ENCODE results near the gene TPSD1.
"Not testable (repeated sequence)": the region's sequence is repeated elsewhere in the genome, so short reads cannot be mapped to it uniquely, and the experiment has no call there.

TPSD1 gene

GRCh38 chr16:1255276-1256122 is at the start of gene TPSD1:
TPSD1 (plus strand) TSS chr16:1256069; CDS start chr16:1256281, 212 bp downstream.
- not testable (repeated sequence) for DNase-seq (ENCODE audit: low read depth)

- no peak for DNase-seq (ENCODE audit: low read depth)
Observed at GRCh38 chr16:1206326-1206725, 49.5 kb upstream of the TPSD1 start.

DNA sequence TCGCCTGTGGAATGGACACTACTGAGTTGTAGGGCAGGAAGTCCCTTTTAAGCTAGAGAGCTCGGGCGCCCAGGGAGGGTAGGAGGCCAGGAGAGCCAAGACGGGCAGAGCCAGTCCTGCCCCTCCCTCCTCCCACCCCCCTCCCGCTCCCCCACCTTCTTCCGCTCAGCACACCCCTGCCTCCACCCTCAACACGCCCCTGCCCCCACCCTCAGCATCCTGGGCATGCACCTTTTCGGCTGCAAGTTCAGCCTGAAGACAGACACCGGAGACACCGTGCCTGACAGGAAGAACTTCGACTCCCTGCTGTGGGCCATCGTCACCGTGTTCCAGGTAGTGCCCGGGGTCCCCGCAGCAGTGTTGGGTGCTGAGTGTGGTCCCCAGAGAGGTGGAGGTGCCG is 49.1 kb upstream of the TPSD1 start:
- DNase-seq (ENCODE audit: low read depth): no peak

GRCh38 chr16:1208239-1208830 is 47.5 kb upstream of the TPSD1 start:
- no peak for DNase-seq (ENCODE audit: low read depth)

GRCh38 chr16:1209081-1209480 is 46.8 kb upstream of the TPSD1 start:
- no peak for DNase-seq (ENCODE audit: low read depth)

DNA sequence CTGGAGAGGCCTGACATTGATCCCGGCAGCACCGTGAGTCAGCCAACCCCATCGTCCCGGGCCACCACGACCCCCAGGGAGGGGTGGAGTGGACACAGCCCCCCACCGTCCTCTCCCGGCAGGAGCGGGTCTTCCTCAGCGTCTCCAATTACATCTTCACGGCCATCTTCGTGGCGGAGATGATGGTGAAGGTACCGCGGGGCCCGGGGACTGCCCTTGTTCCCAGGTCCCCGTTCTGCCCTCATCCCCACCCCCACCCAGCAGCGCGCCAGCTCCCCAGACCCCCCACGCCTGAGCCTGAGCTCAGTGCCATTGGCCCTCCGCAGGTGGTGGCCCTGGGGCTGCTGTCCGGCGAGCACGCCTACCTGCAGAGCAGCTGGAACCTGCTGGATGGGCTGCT is 45.4 kb upstream of the TPSD1 start:
- no peak for DNase-seq (ENCODE audit: low read depth)

GRCh38 chr16:1211451-1212268 is 44.2 kb upstream of the TPSD1 start:
- DNase-seq (ENCODE audit: low read depth): no peak

DNA sequence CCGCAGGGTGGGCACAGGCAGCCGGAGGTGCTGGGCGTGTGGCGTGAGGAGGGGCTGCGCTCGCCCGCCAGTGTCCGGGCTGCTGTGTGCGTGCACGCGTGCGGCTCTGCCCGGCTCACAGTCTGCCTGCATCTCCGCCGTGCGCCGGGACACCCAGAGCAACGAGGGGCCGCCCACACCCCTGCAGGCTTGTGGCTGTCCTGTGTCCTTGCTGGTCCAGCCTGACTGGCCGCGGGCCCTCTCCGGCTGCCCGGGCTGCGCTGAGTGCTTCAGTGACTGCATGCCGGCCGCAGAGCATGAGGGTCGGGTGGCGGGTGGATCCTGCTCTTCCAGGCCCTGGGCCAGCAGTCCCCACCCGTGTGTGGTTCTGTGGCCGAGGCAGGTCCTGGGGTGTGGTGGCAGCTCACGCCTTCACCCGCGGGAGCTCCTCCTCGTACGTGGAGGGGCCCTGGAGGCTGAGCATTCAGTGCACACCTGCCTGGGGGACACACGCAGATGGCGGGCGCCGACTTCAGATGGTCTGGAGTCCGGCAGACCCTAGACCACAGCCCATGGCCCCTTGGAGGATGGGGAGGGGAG is 43.2 kb upstream of the TPSD1 start:
- DNase-seq (ENCODE audit: low read depth): no peak

DNA sequence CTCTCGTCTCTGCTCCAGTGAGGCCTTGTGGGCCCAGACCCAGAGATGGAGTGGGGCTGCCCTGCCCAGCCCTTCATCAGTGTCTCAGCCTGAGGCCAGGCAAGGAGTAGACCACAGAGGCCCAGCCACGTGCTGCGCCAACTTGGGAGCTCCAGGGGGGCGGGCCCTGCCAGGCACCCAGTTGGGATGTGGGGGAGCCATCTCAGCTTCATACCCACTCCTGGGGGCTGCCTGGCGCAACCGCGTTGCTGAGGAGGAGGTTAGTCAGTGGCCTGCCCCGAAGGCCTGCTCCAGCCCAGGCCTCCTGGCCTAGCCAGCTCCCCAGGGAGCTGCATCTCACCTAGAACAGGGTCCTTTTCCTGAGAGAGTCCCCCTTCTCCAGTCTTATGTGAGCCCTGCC is 42.6 kb upstream of the TPSD1 start:
- DNase-seq (ENCODE audit: low read depth): no peak

GRCh38 chr16:1213796-1214372 is 42.0 kb upstream of the TPSD1 start:
- DNase-seq (ENCODE audit: low read depth): no peak

DNA sequence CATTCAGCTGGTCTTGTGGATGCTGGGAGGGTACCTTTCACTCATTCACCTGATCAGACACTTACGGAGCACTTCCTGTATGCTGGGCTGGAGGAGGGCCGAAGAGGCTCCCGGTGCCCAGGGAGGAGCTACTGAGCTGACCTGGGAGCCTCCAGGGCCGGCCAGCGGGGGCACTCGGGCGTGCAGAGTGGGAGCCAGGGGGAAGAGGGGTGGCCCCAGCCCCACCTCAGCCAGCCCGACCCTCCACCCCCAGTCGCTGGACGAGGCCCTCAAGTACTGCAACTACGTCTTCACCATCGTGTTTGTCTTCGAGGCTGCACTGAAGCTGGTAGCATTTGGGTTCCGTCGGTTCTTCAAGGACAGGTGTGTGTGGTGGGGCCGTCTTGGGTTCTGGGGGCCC is 41.1 kb upstream of the TPSD1 start:
- DNase-seq (ENCODE audit: low read depth): no peak

- DNase-seq (ENCODE audit: low read depth): no peak
Observed at GRCh38 chr16:1215574-1216295, 40.1 kb upstream of the TPSD1 start.

DNA sequence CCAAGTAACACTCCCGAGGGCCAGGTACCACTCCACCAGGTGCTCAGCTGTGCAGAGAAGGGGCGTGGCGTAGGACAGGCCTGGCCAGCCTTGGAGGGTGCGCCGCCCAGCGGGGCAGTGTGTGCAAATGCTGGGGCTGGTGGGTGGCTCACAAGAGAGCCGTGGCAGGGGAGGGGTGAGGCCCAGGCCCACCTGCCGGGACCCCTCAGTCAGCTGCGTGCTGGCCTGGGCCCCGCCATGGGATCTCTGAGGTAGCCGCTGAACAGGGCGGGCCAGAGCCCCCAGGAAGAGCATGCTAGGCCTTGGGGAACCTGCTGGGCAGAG is 39.6 kb upstream of the TPSD1 start:
- DNase-seq (ENCODE audit: low read depth): no peak

DNA sequence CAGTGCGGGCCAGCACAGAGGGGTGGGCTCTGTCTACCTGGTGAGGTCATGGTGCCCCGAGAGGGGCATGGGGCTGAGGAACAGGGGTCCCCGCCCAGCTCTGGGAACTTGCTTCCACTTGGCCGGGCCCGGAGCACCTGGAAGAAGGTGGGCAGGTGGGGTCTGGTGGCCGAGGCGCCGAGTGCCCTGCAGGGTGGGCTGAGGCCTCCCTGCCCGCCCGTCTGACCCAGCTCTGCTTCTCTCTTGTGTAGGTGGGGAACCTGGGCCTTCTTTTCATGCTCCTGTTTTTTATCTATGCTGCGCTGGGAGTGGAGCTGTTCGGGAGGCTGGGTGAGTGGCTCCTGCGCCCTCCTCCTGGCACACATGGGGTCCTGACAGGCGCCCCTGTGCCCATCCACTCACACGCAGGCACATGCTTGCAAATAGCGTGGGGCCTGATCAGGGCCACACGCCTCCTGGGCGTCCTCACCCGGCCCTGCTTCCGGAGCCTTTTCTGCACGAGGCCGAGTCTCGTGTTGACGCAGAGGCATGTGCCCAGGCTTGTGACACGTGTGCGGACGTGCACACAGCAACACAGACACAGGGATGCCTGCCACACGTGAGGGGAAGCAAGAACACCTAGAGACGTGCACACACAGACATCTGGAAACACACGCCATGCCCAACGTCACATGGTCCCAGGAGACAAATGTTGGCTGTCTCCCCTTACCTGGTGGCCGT is 39.0 kb upstream of the TPSD1 start:
- no peak for DNase-seq (ENCODE audit: low read depth)

- no peak for DNase-seq (ENCODE audit: low read depth)
Observed at GRCh38 chr16:1217526-1217925, 38.3 kb upstream of the TPSD1 start.

DNA sequence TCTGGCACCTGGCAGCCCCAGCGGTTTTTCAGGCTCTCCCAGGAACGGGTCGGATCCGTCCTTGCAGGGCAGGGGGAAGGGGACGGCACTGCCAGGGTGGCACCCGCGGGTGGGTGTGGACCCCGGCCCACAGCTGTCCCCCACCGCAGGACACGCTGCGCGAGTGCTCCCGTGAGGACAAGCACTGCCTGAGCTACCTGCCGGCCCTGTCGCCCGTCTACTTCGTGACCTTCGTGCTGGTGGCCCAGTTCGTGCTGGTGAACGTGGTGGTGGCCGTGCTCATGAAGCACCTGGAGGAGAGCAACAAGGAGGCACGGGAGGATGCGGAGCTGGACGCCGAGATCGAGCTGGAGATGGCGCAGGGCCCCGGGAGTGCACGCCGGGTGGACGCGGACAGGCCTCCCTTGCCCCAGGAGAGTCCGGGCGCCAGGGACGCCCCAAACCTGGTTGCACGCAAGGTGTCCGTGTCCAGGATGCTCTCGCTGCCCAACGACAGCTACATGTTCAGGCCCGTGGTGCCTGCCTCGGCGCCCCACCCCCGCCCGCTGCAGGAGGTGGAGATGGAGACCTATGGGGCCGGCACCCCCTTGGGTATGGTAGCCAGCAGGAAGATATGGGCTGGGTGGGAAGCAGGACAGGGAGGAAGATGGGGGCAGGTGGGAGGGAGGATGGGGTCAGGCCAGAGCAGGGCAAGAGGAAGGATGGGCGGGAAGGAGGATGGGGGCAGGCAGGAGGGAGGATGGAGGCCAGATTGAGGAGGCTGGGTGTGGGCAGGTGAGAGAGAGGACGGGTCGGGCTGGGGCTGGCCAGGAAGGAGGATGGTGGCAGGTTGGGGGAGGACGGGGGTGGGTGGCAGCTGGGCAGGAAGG is 37.6 kb upstream of the TPSD1 start:
- DNase-seq (ENCODE audit: low read depth): no peak

DNA sequence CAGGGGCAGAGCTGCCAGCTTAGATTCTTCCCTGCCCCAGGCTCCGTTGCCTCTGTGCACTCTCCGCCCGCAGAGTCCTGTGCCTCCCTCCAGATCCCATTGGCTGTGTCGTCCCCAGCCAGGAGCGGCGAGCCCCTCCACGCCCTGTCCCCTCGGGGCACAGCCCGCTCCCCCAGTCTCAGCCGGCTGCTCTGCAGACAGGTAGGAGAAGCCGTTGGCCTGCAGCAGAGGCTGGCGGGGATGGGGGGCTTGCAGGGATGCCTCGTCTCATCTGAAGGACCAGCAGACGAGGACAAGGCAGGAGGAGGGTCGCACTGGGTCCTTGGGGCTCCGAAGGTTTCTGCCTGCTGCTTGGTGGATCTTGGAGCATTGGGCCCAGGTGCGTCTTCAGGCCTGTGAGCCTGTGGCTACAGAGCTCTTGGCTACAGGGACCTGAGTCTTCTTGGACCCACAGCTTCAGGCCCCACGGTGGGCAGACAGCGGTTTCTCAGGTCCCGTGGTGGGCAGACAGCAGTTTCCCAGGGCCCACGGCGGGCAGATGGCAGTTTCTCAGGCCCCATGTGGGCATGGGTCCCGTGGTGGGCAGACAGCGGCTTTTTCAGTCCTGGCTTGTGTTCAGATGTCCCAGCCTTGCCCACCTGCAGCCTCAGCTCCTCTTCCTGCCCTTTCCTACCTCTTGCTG is 36.8 kb upstream of the TPSD1 start:
- DNase-seq (ENCODE audit: low read depth): no peak

- no peak for DNase-seq (ENCODE audit: low read depth)
Observed at GRCh38 chr16:1220098-1220728, 35.7 kb upstream of the TPSD1 start.

All from stimulated activated CD8-positive, alpha-beta memory T cell treated with anti-CD3 and anti-CD28 coated beads, Interleukin-4, amount 100 ng/mL, for 24 hours (primary cell).